Measurements from ENCODE around the gene PLEKHA7.

Gene PLEKHA7

GRCh38 chr11:17008099-17008498 lies 6.1 kb downstream of the PLEKHA7 start:
- DNase-seq (ENCODE audit: extremely low read depth, insufficient read length), result no peak
- Histone ChIP-seq H3K36me3 (ENCODE audit: control insufficient read depth, insufficient read depth, low read length) (no peaks in the 10 kb centered on the region), H3K4me3 (replicated peaks; ENCODE audit: low read depth, low read length) (no peak overlapping the region), H3K27me3 (replicated peaks; ENCODE audit: control insufficient read depth, insufficient read depth, low read length) (0 out of 2 replicates have a peak, but pooled peaks cover under 1% of the 10 kb centered on the region)
- no peak for TF ChIP-seq CTCF (IDR thresholded peaks at IDR 0.05; ENCODE audit: insufficient read depth, low read length, poor library complexity, severe bottlenecking)

- H3K36me3 ChIP-seq (ENCODE audit: control insufficient read depth, insufficient read depth, low read length), result no peaks in the 10 kb centered on the region
- no peaks in the 10 kb centered on the region for H3K27me3 ChIP-seq (replicated peaks; ENCODE audit: control insufficient read depth, insufficient read depth, low read length)
- DNase-seq (ENCODE audit: extremely low read depth, insufficient read length), result no peak
- no peak for TF ChIP-seq CTCF (IDR thresholded peaks at IDR 0.05; ENCODE audit: insufficient read depth, low read length, poor library complexity, severe bottlenecking)
- no peak overlapping the region for H3K4me3 ChIP-seq (replicated peaks; ENCODE audit: low read depth, low read length)
These were observed 8.6 kb downstream of the PLEKHA7 start for GRCh38 chr11:17005646-17006045.

GRCh38 chr11:17004486-17005148 lies 9.6 kb downstream of the PLEKHA7 start:
- no peak overlapping the region for H3K4me3 ChIP-seq (replicated peaks; ENCODE audit: low read depth, low read length)
- no peak for TF ChIP-seq CTCF (IDR thresholded peaks at IDR 0.05; ENCODE audit: insufficient read depth, low read length, poor library complexity, severe bottlenecking)
- H3K36me3 ChIP-seq (ENCODE audit: control insufficient read depth, insufficient read depth, low read length), result no peaks in the 10 kb centered on the region
- H3K27me3 ChIP-seq (replicated peaks; ENCODE audit: control insufficient read depth, insufficient read depth, low read length), result no peaks in the 10 kb centered on the region
- no peak for DNase-seq (ENCODE audit: extremely low read depth, insufficient read length)

GRCh38 chr11:17003426-17003825 lies 10.8 kb downstream of the PLEKHA7 start:
- H3K27me3 ChIP-seq (replicated peaks; ENCODE audit: control insufficient read depth, insufficient read depth, low read length), result no peaks in the 10 kb centered on the region

GRCh38 chr11:17002543-17002942 lies 11.7 kb downstream of the PLEKHA7 start:
- no peak for DNase-seq (ENCODE audit: extremely low read depth, insufficient read length)
- TF ChIP-seq CTCF (IDR thresholded peaks at IDR 0.05; ENCODE audit: insufficient read depth, low read length, poor library complexity, severe bottlenecking), result no peak
- Histone ChIP-seq H3K4me3 (replicated peaks; ENCODE audit: low read depth, low read length) (no peak overlapping the region), H3K36me3 (ENCODE audit: control insufficient read depth, insufficient read depth, low read length) (no peaks in the 10 kb centered on the region), H3K27me3 (replicated peaks; ENCODE audit: control insufficient read depth, insufficient read depth, low read length) (no peaks in the 10 kb centered on the region)

More at GRCh38 chr11:17003426-17003825, 10.8 kb downstream of the PLEKHA7 start:
- no peak for DNase-seq (ENCODE audit: extremely low read depth, insufficient read length)
- Histone ChIP-seq H3K4me3 (replicated peaks; ENCODE audit: low read depth, low read length) (no peak overlapping the region), H3K36me3 (ENCODE audit: control insufficient read depth, insufficient read depth, low read length) (no peaks in the 10 kb centered on the region)
- no peak for TF ChIP-seq CTCF (IDR thresholded peaks at IDR 0.05; ENCODE audit: insufficient read depth, low read length, poor library complexity, severe bottlenecking)

GRCh38 chr11:17001806-17002205 lies 12.4 kb downstream of the PLEKHA7 start:
- Histone ChIP-seq H3K36me3 (ENCODE audit: control insufficient read depth, insufficient read depth, low read length) (no peaks in the 10 kb centered on the region), H3K27me3 (replicated peaks; ENCODE audit: control insufficient read depth, insufficient read depth, low read length) (no peaks in the 10 kb centered on the region), H3K4me3 (replicated peaks; ENCODE audit: low read depth, low read length) (no peak overlapping the region)
- no peak for TF ChIP-seq CTCF (IDR thresholded peaks at IDR 0.05; ENCODE audit: insufficient read depth, low read length, poor library complexity, severe bottlenecking)
- no peak for DNase-seq (ENCODE audit: extremely low read depth, insufficient read length)

Data from GM06990 (cell line).